A549 (cell line): ENCODE results near the gene PLCD3.

Experiments
- RCOR1 ChIP-seq: fragments of 150-350 bp; IDR thresholded peaks from 2 replicates; pipeline ENCODE4 v1.6.1; 2014; ENCODE audit warnings: antibody characterized with exemption, low read length, low read depth
- TF ChIP-seq, protein P1 (sequence below): fragments of 200-600 bp; sonication (generic); IDR thresholded peaks from 2 replicates; pipeline ENCODE4 v1.6.1; 2016; ENCODE audit warnings: antibody characterized with exemption, mild to moderate bottlenecking, moderate library complexity
- TF ChIP-seq, protein P2 (sequence below): fragments of >200 bp; sonication (Bioruptor Twin); formaldehyde crosslinking; IDR thresholded peaks from 3 replicates; pipeline ENCODE4 v1.5.1; 2016

DNA sequence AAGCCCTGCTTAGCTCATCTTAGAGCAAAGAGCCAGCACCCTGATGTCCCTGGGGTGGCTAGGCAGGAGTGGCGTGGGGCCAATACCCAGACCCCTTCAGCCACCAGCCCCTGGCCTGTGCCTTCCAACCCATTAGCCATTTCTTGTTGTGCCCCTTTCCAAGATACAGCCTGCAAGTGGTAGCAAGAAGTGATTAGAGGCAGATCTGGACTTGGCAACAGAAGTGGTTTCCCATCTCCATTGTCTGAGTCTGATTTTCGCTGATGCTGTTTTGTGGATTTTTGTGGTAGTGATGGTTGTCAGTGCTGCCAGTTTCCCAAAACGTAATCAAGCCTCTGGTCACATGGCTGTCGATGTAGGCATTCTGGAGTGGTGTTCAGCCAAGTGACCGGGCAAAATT is 25.7 kb downstream of the PLCD3 start:
- TF ChIP-seq, protein P1, sequence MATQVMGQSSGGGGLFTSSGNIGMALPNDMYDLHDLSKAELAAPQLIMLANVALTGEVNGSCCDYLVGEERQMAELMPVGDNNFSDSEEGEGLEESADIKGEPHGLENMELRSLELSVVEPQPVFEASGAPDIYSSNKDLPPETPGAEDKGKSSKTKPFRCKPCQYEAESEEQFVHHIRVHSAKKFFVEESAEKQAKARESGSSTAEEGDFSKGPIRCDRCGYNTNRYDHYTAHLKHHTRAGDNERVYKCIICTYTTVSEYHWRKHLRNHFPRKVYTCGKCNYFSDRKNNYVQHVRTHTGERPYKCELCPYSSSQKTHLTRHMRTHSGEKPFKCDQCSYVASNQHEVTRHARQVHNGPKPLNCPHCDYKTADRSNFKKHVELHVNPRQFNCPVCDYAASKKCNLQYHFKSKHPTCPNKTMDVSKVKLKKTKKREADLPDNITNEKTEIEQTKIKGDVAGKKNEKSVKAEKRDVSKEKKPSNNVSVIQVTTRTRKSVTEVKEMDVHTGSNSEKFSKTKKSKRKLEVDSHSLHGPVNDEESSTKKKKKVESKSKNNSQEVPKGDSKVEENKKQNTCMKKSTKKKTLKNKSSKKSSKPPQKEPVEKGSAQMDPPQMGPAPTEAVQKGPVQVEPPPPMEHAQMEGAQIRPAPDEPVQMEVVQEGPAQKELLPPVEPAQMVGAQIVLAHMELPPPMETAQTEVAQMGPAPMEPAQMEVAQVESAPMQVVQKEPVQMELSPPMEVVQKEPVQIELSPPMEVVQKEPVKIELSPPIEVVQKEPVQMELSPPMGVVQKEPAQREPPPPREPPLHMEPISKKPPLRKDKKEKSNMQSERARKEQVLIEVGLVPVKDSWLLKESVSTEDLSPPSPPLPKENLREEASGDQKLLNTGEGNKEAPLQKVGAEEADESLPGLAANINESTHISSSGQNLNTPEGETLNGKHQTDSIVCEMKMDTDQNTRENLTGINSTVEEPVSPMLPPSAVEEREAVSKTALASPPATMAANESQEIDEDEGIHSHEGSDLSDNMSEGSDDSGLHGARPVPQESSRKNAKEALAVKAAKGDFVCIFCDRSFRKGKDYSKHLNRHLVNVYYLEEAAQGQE = no peak
- TF ChIP-seq, protein P2, sequence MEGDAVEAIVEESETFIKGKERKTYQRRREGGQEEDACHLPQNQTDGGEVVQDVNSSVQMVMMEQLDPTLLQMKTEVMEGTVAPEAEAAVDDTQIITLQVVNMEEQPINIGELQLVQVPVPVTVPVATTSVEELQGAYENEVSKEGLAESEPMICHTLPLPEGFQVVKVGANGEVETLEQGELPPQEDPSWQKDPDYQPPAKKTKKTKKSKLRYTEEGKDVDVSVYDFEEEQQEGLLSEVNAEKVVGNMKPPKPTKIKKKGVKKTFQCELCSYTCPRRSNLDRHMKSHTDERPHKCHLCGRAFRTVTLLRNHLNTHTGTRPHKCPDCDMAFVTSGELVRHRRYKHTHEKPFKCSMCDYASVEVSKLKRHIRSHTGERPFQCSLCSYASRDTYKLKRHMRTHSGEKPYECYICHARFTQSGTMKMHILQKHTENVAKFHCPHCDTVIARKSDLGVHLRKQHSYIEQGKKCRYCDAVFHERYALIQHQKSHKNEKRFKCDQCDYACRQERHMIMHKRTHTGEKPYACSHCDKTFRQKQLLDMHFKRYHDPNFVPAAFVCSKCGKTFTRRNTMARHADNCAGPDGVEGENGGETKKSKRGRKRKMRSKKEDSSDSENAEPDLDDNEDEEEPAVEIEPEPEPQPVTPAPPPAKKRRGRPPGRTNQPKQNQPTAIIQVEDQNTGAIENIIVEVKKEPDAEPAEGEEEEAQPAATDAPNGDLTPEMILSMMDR = no peak
- TF ChIP-seq RCOR1 = no peak
